Inflammatory macrophage treated with lipopolysaccharide for 1 hour (primary cell): ENCODE results near the gene LIN7C.
A peak's percentile ranks its signal among the peaks of the same experiment; 100 is the strongest.

Experiments
- DNase-seq, 2 donors: peaks; one replicate each; pipeline ENCODE4 v3.0.0-alpha.2; 2020 to 2022

The LIN7C gene

DNA sequence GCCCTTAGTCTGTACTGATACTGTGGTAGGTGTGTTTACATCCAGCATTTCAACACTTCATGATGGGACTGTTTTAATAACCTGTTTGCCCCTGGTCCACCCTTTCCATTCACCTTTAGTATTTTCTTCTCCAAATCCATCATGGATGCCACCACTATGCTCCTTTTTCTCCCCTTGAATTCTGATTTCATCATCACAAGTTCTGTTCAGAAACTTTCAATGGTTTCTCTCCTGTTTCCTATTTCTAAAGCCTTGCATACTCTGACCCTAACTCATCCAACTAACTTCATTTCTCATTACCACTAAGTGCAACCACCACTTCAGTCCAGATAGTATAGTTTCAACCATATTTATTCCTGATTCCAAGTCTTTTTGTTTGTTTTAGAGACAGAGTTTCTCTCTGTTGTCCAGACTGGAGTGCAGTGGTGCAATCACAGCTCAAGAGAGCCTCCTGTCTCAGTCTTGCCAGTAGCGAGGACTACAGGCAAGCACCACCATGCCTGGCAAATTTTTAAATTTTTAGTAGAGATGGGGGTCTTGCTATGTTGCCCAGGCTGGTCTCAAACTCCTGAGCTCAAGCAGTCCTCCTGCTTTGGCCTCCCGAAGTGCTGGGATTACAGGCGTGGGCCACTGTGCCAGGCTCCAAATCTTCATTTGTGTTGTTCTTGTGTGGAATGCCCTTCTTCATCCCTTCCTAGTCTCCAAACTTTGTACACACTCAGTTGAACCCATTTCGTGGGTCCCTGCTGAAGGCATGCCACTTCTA, 1.2 kb upstream of the LIN7C start:
- DNase-seq: peak; percentile 11 to 26

DNA sequence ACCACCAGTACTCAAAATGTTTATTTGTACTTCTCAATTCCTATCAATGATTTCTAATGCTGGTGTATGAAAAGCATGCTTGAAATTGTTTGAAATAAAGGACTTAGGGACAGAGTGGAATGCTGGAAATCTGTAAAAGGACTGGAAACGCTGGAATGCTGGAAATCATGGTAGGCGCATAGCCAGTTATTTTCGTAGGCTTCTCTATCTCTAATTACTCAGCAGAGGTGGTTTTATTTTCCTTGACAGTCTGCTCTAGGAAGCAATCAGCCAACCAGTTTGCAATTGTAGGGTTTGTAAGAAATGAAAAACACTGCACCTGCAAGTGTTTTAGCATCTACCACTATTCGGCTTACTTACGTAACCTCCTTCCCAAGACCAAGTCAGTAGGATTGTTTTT, 788 bp downstream of the LIN7C start:
- DNase-seq: no peak

DNA sequence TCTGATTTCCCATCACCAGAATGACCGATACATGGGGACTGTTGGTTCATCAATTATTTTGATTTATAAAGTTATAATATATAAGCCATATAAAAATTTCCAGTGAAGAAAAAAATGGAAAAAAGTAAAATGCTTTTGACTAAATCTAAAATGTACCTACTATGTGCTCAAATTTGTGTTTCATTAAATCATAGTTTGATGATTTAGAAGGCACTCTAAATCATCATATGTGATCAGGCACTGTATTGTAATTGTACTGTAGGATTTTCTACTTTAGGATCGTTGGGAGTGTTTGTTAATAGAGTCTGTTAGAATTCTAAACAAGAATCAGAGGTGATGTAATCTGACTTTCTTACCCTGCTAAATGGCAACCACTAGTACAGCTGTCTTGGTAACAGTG, 2.4 kb downstream of the LIN7C start:
- no peak for DNase-seq

DNA sequence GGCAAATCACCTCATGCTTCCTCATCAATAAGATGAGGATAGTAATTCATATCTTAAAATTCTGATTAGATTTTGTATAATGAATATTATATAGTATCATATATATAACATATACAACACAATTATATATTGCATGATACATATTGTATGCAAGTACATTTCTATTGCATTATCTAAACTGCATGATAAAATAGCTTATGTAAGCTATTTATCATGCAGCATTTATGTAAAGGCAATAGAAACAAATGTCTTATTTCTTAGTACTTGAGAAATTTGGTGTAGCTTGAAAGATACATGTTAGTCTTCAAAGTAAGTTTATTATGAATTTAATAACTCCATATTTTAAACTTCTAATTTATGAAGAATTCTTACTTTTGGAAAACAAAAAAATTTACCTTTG, 5.5 kb downstream of the LIN7C start:
- DNase-seq: no peak

DNA sequence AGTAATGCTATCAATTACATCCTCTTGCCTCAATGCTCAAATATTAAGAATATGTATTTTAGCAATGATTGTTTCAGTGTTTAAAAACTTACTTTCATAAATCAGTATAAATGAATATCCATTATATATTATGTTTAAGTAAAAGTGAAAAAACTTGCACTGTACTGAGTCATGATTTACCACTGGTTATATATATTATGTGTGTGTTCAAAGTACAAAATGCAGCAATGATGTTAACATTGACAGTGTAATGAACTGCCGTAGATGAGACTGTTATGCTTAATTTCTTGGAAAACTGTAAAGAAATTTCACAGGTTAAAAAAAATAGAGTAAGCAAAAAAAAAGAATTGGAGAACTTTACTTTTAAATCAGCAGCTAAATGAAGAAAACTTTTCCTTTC, 8.7 kb downstream of the LIN7C start:
- DNase-seq: no peak

DNA sequence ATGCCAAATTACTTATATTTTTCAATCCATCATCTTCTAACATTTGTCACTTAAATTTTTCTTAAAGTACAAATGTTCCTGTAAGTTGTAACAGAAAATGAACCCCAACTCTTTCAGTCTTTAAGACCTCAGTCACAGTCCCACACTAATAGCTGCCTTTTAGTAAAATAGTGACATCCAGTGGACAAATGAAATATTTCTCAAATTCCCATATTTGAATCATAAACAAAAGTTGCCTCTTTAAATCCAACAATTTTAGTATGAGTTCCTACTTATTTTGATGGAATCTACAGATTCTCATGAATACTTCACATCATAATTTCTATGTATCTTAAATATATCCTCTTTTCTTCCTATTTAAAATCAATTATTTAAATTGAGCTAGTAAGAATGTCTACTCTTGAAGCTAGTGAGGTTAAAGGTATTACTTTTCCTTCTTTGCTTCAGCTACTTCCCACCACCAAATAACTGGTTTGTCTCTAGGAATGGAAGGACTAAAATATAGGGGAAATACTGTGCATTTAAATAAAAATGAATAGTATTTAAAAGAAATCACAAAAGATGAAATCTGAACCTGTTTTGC, 9.2 kb downstream of the LIN7C start:
- peak in 1 of 2 donors; percentile 71 for DNase-seq

DNA sequence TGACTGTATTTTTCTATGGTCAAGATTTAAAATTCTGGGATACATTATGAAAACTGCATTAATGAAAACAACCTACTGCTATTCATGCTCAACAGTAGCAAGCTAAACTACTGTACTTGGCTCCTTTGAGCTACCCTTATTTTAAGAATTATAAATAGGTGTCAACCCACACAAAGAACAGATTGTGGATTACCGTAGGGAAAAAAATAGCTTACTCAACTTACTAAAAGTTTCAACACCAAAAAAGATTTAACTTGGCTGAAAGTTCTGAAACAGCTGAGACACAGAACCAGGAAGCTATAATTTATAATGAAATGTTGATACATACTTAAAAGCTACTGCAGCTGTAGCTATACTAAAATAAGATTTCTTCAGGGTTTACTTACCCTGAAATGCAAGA, 10.1 kb downstream of the LIN7C start:
- no peak for DNase-seq

DNA sequence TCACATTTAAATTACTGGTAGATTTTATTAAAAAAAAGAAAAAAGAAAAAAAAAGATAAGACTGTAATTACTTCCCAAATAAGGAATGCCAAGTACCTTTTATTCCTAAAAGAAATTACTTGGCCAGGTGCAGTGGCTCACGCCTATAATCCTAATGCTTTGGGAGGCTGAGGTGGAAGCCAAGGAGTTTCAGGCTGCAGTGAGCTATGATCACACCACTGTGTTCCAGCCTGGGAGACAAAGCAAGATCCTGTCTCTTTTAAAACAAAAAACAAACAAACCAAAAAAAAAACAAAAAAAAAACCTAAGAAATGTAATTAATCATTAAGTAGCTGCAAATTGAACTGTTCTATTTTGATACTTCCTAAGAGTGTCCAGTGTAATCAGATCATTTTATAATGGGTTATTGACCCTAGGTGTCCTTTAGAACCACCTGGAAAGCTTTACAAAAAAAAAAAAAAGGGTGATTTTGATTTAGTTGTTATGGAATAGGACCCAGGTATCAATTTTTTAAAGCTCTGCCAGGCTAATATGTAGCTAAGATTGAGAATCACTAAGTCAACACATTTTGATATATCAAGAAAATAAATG, 10.8 kb downstream of the LIN7C start:
- DNase-seq: no peak

DNA sequence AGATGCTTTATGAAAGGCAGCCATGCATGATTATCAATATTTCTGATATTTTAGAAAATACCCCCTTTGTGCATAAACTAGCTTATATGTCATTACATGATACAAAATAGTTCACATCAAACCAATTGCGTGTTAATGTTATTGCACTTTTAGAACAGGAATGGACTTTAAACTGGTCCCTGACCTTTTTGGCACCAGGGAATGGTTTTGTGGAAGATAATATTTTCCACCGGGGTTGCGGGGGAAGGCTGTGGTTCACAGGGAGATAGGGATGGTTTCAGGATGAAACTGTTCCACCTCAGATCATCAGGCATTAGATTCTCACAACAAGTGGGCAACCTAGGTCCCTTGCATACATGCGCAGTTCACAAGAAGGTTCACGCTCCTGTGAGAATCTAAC, 17.5 kb downstream of the LIN7C start:
- DNase-seq: no peak

DNA sequence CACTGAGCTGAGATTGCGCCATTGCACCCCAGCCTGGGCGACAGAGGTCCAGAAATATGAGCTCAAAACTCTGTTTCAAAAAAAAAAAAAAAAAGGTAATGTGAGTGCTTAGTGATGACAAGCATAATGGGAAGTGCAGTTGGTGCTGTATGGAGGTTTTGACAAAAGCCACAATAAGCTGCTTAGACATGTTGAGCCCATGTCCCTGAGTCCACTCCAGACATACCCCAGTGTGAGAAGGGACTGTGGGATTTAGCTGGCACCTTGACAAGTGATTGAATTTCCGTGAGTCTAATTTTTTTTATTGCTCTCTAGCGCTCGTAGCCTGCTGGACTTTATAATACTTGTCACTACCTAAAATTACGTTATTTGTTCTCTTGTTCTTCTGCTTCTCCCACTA, 18.9 kb downstream of the LIN7C start:
- no peak for DNase-seq

DNA sequence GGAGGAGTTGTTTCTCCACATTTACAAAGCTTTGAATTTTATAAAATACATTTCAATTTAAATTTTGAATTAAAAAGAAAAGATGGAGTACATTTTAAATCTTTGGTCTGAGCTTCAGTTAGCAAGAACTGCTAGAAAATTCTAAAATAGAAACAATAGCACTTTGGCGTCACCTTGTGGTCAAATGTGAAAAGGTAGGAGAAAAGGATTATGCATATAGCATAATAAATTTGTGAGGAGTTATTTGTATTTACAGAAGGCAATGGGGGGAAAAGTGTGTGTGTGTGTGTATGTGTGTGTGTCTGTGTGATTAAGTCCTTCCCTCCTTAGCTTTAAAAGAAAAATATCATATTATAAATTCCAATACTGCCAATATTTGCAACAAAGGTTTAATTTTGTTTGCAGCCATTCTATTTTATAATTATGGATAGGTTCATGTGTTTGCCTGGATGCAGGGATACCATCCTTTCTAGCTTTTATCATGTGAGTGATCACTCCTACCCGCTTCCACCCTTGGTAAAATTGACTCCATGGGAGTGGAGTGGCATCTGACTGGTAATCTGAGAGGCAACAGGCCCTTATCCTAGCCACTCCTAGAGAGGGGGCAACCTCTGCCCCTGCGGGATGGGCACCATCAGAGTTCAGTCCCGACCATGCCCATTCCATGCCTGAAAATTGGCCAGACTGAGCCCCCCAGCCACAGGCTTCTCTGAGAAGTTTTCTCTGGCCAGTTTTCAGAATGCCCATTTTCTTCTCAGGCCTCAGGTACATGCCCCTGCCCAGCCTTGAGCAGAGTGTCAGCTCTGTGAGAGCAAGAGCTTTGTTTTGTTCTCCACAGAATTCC, 20.4 kb downstream of the LIN7C start:
- DNase-seq: peak in 1 of 2 donors; percentile 87

DNA sequence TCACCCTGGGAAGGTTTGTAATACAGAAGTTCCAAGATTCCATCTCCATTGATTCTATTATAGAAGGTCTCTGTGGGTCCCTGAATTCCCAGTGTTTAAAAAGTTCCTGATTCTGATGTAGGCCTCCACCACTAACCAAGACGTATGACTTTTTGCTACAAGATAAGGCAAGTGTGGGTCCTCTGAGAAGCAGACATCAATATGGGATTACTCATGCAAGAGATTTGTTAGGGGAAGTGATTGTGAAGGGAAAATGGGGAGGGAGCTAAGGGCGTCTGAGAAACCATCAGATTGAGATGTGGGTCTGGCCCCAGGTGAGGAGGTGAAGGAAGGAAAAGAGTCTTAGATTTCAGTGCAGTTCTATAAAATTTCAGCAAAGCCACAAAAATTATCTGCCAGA, 23.8 kb downstream of the LIN7C start:
- DNase-seq: no peak

DNA sequence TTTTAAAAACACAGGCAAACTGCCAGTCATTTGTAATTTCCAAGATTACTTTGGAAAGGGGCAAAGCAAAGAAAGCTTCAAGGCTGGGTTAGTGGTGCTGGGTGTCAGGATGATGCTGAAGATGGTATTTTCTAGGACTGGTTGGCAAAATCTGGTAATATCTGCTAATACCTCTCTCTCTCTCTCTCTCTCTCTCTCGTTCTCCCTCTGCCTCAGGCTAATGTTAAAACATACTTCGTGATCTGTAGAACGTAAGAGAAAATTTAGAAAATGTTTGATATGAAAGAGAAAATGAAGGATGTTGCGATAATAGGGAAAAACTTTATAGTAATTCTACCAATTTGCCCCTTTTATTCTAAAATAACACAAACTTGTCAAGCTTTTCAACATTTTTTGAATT, 24.6 kb downstream of the LIN7C start:
- no peak for DNase-seq

DNA sequence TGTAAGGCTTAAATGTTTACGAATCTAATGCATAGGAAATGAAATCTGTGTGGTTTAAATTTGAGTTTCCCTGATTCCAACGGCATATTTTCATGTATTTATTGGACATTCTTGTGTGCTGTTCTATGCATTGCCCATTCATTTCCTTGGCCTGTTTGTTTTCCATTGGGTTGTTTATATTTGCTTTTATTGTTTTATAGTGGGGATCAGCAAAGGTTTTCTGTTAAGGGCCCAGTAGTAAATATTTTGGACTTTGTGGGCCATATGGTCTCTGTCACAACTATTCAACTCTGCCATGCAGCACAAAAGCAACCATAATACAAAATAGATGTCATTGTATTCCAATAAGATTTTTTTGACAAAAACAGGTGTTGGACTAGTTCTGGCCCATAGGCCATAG, 28.7 kb downstream of the LIN7C start:
- no peak for DNase-seq

DNA sequence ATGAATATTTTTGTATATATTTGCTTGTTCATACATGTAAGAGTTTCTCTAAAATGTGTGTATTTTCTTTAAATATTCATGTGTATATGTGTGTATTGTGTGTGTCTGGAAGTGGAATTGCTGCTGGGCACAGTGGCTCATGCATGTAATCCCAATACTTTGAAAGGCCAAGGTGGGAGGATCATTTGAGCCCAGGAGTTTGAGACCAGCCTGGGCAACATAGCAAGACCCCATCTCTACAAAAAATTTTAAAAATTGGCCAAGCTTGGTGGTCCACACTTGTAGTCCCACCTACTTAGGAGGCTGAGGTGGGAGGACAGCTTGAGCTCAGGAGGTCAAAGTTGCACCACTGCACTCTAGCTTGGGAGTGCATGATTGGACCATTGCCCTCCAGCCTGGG, 29.3 kb downstream of the LIN7C start:
- no peak for DNase-seq

DNA sequence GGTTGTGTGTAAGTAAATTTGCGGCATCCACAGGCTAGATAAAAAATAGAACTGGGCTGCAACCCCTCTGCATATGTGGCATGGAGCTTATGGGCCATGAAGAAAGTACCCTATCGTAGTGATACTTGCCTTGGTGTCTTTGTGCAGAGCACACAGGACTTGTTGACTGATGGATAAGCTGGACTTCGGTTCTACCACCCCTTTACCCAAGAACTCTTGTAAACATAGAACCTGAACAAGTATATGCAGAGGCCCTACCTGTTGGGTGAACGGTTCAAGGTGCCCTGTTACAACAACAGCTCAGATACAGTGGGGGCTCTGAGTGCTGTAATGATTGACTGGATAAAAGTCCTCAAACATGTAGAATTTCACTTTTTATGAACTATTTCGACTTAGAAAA, 30.9 kb downstream of the LIN7C start:
- no peak for DNase-seq

DNA sequence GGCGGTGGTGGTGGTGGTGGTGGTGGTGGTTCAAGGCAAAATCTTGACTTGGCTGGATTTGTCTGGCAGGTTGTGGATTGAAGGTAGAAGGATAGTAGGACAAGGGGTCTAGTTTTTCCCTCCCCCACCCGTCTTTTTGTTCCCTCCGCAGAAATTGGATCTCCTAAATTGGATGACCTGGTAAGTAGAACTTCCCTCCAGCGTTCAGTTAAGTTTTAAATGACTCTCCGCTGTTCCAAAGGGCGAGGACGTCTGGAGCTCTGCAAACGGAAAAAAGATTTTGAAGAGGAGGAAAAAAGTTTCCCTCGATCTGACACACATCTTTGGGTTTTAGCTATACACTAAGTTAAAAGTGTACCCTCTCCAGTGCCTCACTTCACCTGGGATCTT, 33.6 kb downstream of the LIN7C start:
- DNase-seq: no peak

DNA sequence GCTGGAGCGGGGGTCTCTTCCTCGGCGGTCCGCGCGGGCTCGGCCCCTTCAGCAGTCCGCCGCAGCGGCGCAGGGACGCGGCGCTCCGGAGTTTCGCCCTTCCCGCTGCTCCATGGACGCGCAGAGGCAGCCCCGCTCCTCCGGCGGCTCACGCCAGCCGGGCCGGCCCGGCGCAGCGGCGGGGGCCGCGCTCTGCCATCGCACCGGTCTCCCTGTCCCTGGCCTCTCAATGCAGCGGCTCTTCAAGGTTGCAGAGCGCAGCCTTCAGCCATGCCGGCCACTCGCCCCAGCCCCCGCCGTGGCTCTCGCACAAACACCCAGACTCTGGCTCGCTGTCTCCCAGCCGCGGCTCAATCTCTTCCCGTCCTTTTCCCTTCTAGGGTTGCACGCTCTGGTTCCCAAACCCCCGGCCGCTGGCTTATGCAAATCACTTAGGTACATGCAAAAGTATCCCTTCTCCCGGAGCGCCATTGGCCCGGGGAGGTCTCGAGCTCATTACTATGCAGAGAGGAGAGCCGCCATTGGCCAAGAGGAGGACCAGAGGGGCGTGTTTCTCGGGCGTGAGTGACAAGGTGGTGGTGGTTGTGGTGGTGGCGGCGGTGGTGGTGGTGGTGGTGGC, 34.1 kb downstream of the LIN7C start, which contains the start of gene LGR4:
Gene LGR4 (minus strand): TSS at position 393 of the 619 bp plus-strand sequence. CDS start 488 bp downstream, outside the sequence.
- peak; percentile 76 to 88 for DNase-seq

DNA sequence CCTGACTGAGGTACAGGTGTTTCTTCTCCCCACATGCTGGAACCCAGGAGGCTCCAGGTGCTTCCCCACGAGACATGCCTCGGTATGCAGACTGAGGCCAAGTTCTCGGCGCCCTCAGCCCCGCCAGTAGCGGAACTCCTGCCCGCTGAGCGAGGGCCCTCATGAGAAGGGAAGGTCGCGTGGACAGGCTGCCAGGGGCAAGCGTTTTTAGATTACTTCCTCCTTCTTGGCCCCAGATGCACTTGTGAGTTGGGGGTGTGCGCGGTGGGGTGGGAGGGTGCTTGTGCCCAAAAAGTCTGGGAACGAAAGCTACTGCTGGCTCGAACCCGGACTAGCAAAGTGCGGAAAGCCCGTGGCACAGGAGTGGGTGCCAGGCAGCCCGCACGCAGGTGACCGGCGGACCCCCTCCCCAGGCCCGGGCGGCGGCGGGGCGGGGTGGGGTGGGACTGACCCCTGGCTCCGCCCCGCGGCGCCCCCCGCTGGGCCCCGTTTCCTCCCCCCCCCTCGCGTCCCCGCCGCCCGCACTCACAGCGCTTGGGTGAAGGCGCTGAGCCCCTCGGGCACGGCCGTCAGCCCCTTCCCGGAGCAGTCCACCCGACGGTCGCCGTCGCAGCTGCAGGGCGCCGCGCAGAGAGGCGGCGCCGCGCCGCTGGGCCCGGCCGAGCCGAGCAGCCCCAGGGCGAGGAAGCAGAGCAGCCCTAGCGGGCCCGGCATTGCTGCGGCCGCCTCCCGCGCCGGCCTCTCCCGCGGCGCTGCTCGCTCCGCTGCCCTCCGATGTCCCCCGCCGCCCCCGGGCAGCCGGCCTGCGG, 34.8 kb downstream of the LIN7C start:
- DNase-seq: peak; percentile 25 to 29

DNA sequence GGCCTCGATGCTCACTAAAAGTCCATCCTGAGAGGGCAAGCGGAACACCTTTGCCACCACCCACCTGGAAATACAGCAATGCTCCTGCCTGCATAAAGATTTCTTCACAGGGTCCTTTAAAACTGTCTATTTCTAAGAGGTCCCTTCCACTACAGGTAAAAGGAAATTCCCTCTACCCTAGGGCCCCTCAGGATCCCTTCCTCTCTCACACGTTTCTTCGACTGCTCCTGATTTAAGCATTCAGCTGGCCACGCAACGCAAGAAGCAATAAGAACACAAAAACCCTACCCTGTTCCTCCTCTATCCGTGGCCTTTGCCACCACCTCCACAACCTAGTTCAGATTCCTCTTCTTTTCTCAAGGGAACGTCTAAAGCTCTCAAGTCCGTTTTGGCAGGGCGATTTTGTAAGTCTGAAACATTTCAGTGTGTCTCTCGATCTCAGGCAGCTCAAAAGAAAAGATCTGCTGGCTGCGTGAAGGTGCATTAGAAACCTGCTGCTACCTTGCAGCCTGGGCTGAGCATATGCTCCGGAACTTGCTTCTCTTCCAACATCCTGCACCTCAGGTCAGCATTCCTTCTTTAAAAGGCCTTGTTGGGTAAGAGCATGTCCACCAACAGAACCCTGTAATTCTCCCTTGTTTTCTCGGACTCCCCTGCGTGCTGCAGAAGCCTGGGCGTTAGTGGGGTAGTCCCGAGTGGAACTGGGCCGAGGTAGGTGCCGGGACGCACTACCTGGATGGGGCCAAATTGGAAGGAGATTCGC, 35.6 kb downstream of the LIN7C start:
- no peak for DNase-seq

DNA sequence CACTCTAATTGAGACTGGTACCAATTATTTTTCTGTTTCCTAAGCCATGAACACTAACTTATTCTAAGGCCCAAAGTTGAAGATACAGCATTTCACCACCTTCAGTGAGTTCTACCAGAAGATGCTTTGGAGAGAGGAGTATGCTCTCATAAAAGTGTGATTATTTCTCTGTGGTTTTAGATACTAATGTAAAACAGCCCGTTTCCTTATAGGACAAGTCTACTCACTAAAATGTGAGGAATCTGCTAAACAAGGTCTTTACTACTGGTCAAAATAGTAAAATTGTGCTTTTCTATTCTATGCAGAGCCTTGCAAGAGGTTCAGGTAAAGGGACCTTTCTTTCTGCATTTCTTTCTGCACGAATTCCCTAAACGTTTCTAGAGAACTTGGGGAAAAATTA, 36.4 kb downstream of the LIN7C start:
- no peak for DNase-seq
